ENCODE measurements around the gene ADGRG3.
"Not testable (repeated sequence)": the region's sequence is repeated elsewhere in the genome, so short reads cannot be mapped to it uniquely, and the experiment has no call there.

ADGRG3 gene

DNA sequence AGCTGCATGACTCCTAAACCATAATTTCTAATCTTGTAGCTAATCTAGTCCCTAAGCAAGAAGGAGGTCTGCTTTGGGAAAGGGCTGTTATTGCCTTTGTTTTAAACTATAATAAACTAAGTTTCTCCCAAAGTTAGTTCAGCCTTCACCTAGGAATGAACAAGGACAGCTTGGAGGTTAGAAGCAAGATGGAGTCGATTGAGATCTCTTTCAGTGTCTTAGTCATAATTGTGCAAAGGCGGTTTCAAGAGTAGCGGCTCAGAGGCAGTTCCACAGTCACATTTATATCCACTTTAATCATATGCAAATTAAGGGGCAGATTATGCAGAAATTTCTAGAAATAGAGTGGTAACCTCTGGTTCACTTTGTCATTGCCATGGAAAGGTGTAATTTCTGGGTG lies 43.9 kb downstream of the ADGRG3 start:
- Histone ChIP-seq H2AFZ (ENCODE audit: low read depth, low read length, severe bottlenecking) (no peak overlapping the region), H3K9me3 (ENCODE audit: insufficient read depth, low read length) (no peaks in the 10 kb centered on the region), H3K4me2 (ENCODE audit: low read depth, low read length, poor library complexity, severe bottlenecking) (no peak overlapping the region), H3K9me2 (replicated peaks; ENCODE audit: insufficient read depth, low read length) (no peaks in the 10 kb centered on the region), H3K4me3 (ENCODE audit: insufficient read depth, low read length, poor library complexity, severe bottlenecking) (no peak overlapping the region), H3K27me3 (ENCODE audit: low read length) (no peaks in the 10 kb centered on the region), H3K9ac (ENCODE audit: low read length) (no peak overlapping the region), H3F3A (ENCODE audit: insufficient read depth) (no peaks in the 10 kb centered on the region), H4K20me1 (ENCODE audit: low read depth, low read length) (no peaks in the 10 kb centered on the region), H3K27ac (ENCODE audit: low read depth, low read length) (no peak overlapping the region), H3K79me2 (ENCODE audit: insufficient read depth, low read length) (no peaks in the 10 kb centered on the region), H3K36me3 (ENCODE audit: low read length) (no peaks in the 10 kb centered on the region)
- TF ChIP-seq, protein P1, sequence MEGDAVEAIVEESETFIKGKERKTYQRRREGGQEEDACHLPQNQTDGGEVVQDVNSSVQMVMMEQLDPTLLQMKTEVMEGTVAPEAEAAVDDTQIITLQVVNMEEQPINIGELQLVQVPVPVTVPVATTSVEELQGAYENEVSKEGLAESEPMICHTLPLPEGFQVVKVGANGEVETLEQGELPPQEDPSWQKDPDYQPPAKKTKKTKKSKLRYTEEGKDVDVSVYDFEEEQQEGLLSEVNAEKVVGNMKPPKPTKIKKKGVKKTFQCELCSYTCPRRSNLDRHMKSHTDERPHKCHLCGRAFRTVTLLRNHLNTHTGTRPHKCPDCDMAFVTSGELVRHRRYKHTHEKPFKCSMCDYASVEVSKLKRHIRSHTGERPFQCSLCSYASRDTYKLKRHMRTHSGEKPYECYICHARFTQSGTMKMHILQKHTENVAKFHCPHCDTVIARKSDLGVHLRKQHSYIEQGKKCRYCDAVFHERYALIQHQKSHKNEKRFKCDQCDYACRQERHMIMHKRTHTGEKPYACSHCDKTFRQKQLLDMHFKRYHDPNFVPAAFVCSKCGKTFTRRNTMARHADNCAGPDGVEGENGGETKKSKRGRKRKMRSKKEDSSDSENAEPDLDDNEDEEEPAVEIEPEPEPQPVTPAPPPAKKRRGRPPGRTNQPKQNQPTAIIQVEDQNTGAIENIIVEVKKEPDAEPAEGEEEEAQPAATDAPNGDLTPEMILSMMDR (IDR thresholded peaks at IDR 0.05; ENCODE audit: insufficient read depth, low read length, poor library complexity, severe bottlenecking): no peak
- no peak for TF ChIP-seq EZH2phosphoT487 (conservative IDR thresholded peaks at IDR 0.05; ENCODE audit: low read length)

DNA sequence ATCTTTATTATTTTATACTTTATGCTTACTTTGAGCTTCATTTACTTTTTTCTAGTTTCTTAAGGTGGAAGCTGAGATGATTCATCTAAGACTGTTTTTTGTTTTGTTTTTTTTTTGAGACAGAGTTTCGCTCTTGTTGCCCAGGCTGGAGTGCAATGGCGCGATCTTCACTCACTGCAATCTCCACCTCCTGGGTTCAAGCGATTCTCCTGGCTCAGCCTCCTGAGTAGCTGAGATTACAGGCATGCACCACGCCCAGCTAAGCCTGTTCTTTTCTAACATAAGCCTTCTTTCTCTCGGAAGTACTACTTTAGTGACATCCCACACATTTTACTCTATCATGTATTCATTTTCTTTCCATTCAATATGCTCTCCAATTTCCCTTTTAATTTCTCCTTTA lies 44.5 kb downstream of the ADGRG3 start:
- not testable (repeated sequence) for H3F3A ChIP-seq (ENCODE audit: insufficient read depth); H2AFZ ChIP-seq (ENCODE audit: low read depth, low read length, severe bottlenecking); H3K4me2 ChIP-seq (ENCODE audit: low read depth, low read length, poor library complexity, severe bottlenecking); H3K27me3 ChIP-seq (ENCODE audit: low read length); H3K79me2 ChIP-seq (ENCODE audit: insufficient read depth, low read length); H3K9me2 ChIP-seq (replicated peaks; ENCODE audit: insufficient read depth, low read length); H4K20me1 ChIP-seq (ENCODE audit: low read depth, low read length); H3K9me3 ChIP-seq (ENCODE audit: insufficient read depth, low read length); H3K9ac ChIP-seq (ENCODE audit: low read length); H3K4me3 ChIP-seq (ENCODE audit: insufficient read depth, low read length, poor library complexity, severe bottlenecking); H3K36me3 ChIP-seq (ENCODE audit: low read length); H3K27ac ChIP-seq (ENCODE audit: low read depth, low read length)

DNA sequence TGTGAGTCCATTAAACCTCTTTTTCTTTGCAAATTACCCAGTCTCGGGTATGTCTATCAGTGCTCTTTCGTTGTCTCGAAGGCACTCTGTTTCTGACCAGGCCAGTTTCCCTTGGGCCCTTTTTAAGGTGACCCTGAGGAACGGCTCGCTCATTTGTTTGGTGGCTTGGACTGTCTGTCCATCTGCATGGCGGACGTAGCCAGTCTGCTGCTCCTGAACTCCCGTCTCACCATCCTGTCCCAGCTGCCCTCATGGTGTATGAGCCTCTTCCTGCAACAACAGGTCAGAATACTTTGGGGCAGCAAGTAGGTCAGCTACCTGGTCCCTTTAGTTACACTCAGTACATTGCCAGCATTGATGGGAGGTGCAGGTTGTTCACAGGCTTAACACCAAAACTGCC lies 45.5 kb downstream of the ADGRG3 start:
- no peaks in the 10 kb centered on the region for H4K20me1 ChIP-seq (ENCODE audit: low read depth, low read length)
- no peaks in the 10 kb centered on the region for H3K27me3 ChIP-seq (ENCODE audit: low read length)
- no peak overlapping the region for H3K27ac ChIP-seq (ENCODE audit: low read depth, low read length)
- H3K79me2 ChIP-seq (ENCODE audit: insufficient read depth, low read length): no peaks in the 10 kb centered on the region
- no peaks in the 10 kb centered on the region for H3K9me3 ChIP-seq (ENCODE audit: insufficient read depth, low read length)
- TF ChIP-seq, protein P1 (IDR thresholded peaks at IDR 0.05; ENCODE audit: insufficient read depth, low read length, poor library complexity, severe bottlenecking): no peak
- TF ChIP-seq EZH2phosphoT487 (conservative IDR thresholded peaks at IDR 0.05; ENCODE audit: low read length): no peak
- no peaks in the 10 kb centered on the region for H3F3A ChIP-seq (ENCODE audit: insufficient read depth)
- H3K4me2 ChIP-seq (ENCODE audit: low read depth, low read length, poor library complexity, severe bottlenecking): no peak overlapping the region
- H3K9ac ChIP-seq (ENCODE audit: low read length): no peak overlapping the region
- H3K9me2 ChIP-seq (replicated peaks; ENCODE audit: insufficient read depth, low read length): no peaks in the 10 kb centered on the region
- no peak overlapping the region for H3K4me3 ChIP-seq (ENCODE audit: insufficient read depth, low read length, poor library complexity, severe bottlenecking)
- H2AFZ ChIP-seq (ENCODE audit: low read depth, low read length, severe bottlenecking): no peak overlapping the region
- H3K36me3 ChIP-seq (ENCODE audit: low read length): no peaks in the 10 kb centered on the region

DNA sequence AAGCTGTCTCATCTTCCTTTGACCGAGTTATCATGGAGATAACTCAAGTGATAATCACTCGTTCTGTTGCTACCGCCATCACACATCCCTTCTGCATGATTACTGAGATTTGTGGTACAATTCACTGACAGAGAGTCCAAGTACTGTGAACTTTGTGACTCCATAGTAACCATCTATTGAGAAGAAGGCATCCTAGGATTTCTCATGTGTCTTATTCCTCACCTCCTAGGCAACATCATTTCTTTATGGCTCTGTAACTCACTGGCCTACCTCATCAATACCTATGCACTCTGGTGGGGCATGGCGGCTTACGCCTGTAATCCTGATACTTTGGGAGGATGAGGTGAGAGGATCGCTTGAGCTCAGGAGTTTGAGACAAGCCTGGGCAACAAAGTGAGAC lies 45.9 kb downstream of the ADGRG3 start:
- TF ChIP-seq EZH2phosphoT487 (conservative IDR thresholded peaks at IDR 0.05; ENCODE audit: low read length): no peak
- TF ChIP-seq, protein P1 (IDR thresholded peaks at IDR 0.05; ENCODE audit: insufficient read depth, low read length, poor library complexity, severe bottlenecking): no peak
- no peaks in the 10 kb centered on the region for H3K79me2 ChIP-seq (ENCODE audit: insufficient read depth, low read length)
- no peaks in the 10 kb centered on the region for H3F3A ChIP-seq (ENCODE audit: insufficient read depth)
- no peaks in the 10 kb centered on the region for H3K9me2 ChIP-seq (replicated peaks; ENCODE audit: insufficient read depth, low read length)
- H3K27me3 ChIP-seq (ENCODE audit: low read length): no peaks in the 10 kb centered on the region
- H3K4me3 ChIP-seq (ENCODE audit: insufficient read depth, low read length, poor library complexity, severe bottlenecking): no peak overlapping the region
- H3K4me2 ChIP-seq (ENCODE audit: low read depth, low read length, poor library complexity, severe bottlenecking): no peak overlapping the region
- H2AFZ ChIP-seq (ENCODE audit: low read depth, low read length, severe bottlenecking): no peak overlapping the region
- H3K9ac ChIP-seq (ENCODE audit: low read length): no peak overlapping the region
- no peak overlapping the region for H3K27ac ChIP-seq (ENCODE audit: low read depth, low read length)
- no peaks in the 10 kb centered on the region for H3K9me3 ChIP-seq (ENCODE audit: insufficient read depth, low read length)
- H4K20me1 ChIP-seq (ENCODE audit: low read depth, low read length): no peaks in the 10 kb centered on the region
- no peaks in the 10 kb centered on the region for H3K36me3 ChIP-seq (ENCODE audit: low read length)

Measured in SU-DHL-6 (cell line).